ENCODE results near the gene MGAT4A.

The MGAT4A gene

DNA sequence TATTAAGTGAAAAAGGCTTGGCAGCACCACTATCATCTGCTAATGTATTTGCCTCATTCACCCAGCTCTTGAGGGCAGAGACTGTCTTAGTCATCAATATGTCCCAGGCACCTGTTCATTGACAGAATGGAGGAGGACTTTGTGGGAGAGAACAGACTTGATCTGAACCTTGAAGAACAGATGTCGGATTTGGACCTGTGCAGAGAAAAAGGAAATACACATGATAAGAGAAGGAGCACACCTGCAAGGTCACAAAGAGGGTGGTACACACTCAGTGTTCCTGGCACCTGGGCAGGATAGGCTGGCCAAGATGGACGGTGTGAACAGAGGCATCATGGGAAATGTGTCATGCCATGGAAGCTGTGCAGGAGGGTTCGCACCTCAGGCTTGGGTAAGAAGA is 7.4 kb upstream of the MGAT4A start:
- WGBS (ENCODE audit: extremely low coverage, insufficient coverage, insufficient read length), result no CpG with 5 or more reads among the region's 3 CpGs

GRCh38 chr2:98737848-98738247 is 6.9 kb upstream of the MGAT4A start:
- no peaks in the 10 kb centered on the region for H3K79me1 ChIP-seq (ENCODE audit: low read length)
- H3K9me3 ChIP-seq (ENCODE audit: insufficient read depth, low read depth, low read length), result peaks cover 2% of the 10 kb centered on the region
- no peaks in the 10 kb centered on the region for H3K27me3 ChIP-seq (ENCODE audit: insufficient read depth, low read length)
- no peaks in the 10 kb centered on the region for H3K4me1 ChIP-seq (ENCODE audit: control insufficient read depth in 1 of 2, insufficient read depth in 2 of 2, low read length in 2 of 2)
- H3K36me3 ChIP-seq (ENCODE audit: control insufficient read depth in 1 of 2, insufficient read depth in 2 of 2, low read length in 2 of 2), result no peaks in the 10 kb centered on the region
- no peak overlapping the region for H4K8ac ChIP-seq (ENCODE audit: low read depth, low read length)
- no peak for DNase-seq
- no peak overlapping the region for H3K4me2 ChIP-seq (ENCODE audit: low read length)
- no peak overlapping the region for H3K4ac ChIP-seq (ENCODE audit: low read depth, low read length)
- H2BK12ac ChIP-seq (ENCODE audit: low read length), result no peak overlapping the region
- H2BK5ac ChIP-seq (ENCODE audit: low read depth, low read length, poor library complexity), result no peak overlapping the region
- no peak overlapping the region for H3K14ac ChIP-seq (ENCODE audit: low read length)
- H3K79me2 ChIP-seq (ENCODE audit: control insufficient read depth, insufficient read depth, low read length, poor library complexity), result no peaks in the 10 kb centered on the region
- no CpG with 5 or more reads among the region's 4 CpGs for WGBS (ENCODE audit: extremely low coverage, insufficient coverage, insufficient read length)
- no peak overlapping the region for H2BK120ac ChIP-seq (ENCODE audit: insufficient read depth, low read length, poor library complexity)
- no peak overlapping the region for H3K27ac ChIP-seq (ENCODE audit: low read depth, low read length)
- H2AFZ ChIP-seq (ENCODE audit: insufficient read depth, low read length, poor library complexity), result no peak overlapping the region
- no peak overlapping the region for H3K9ac ChIP-seq (ENCODE audit: low read length)
- H2AK5ac ChIP-seq (ENCODE audit: low read length), result no peak overlapping the region
- no peak overlapping the region for H4K12ac ChIP-seq (ENCODE audit: low read depth, low read length)
- H3K4me3 ChIP-seq (ENCODE audit: low read depth, low read length), result no peak overlapping the region
- H4K91ac ChIP-seq (ENCODE audit: low read depth, low read length), result no peak overlapping the region
- H3K18ac ChIP-seq (ENCODE audit: low read length), result no peak overlapping the region
- no peak overlapping the region for H3K23ac ChIP-seq (ENCODE audit: low read length)

More for the DNA sequence above, 7.4 kb upstream of the MGAT4A start:
- no peak overlapping the region for H3K4me3 ChIP-seq (ENCODE audit: low read depth, low read length)
- H3K4me1 ChIP-seq (ENCODE audit: control insufficient read depth in 1 of 2, insufficient read depth in 2 of 2, low read length in 2 of 2), result no peaks in the 10 kb centered on the region
- no peak overlapping the region for H4K91ac ChIP-seq (ENCODE audit: low read depth, low read length)
- no peak overlapping the region for H2BK12ac ChIP-seq (ENCODE audit: low read length)
- no peak overlapping the region for H3K14ac ChIP-seq (ENCODE audit: low read length)
- H4K8ac ChIP-seq (ENCODE audit: low read depth, low read length), result no peak overlapping the region
- no peak overlapping the region for H2BK5ac ChIP-seq (ENCODE audit: low read depth, low read length, poor library complexity)
- H2AFZ ChIP-seq (ENCODE audit: insufficient read depth, low read length, poor library complexity), result no peak overlapping the region
- no peak overlapping the region for H3K18ac ChIP-seq (ENCODE audit: low read length)
- no peak overlapping the region for H3K27ac ChIP-seq (ENCODE audit: low read depth, low read length)
- no peaks in the 10 kb centered on the region for H3K79me1 ChIP-seq (ENCODE audit: low read length)
- no peak overlapping the region for H2AK5ac ChIP-seq (ENCODE audit: low read length)
- H3K9me3 ChIP-seq (ENCODE audit: insufficient read depth, low read depth, low read length), result peaks cover 2% of the 10 kb centered on the region
- H4K12ac ChIP-seq (ENCODE audit: low read depth, low read length), result no peak overlapping the region
- no peaks in the 10 kb centered on the region for H3K36me3 ChIP-seq (ENCODE audit: control insufficient read depth in 1 of 2, insufficient read depth in 2 of 2, low read length in 2 of 2)
- no peaks in the 10 kb centered on the region for H3K27me3 ChIP-seq (ENCODE audit: insufficient read depth, low read length)
- no peak overlapping the region for H3K4ac ChIP-seq (ENCODE audit: low read depth, low read length)
- DNase-seq, result no peak
- no peak overlapping the region for H2BK120ac ChIP-seq (ENCODE audit: insufficient read depth, low read length, poor library complexity)
- no peak overlapping the region for H3K23ac ChIP-seq (ENCODE audit: low read length)
- no peak overlapping the region for H3K4me2 ChIP-seq (ENCODE audit: low read length)
- H3K9ac ChIP-seq (ENCODE audit: low read length), result no peak overlapping the region
- H3K79me2 ChIP-seq (ENCODE audit: control insufficient read depth, insufficient read depth, low read length, poor library complexity), result no peaks in the 10 kb centered on the region

GRCh38 chr2:98736464-98736889 is 5.5 kb upstream of the MGAT4A start:
- Histone ChIP-seq H4K12ac (ENCODE audit: low read depth, low read length) (no peak overlapping the region), H3K23ac (ENCODE audit: low read length) (no peak overlapping the region), H2BK120ac (ENCODE audit: insufficient read depth, low read length, poor library complexity) (no peak overlapping the region), H3K79me1 (ENCODE audit: low read length) (peaks cover 2% of the 10 kb centered on the region), H2BK5ac (ENCODE audit: low read depth, low read length, poor library complexity) (no peak overlapping the region), H3K79me2 (ENCODE audit: control insufficient read depth, insufficient read depth, low read length, poor library complexity) (peaks cover 1% of the 10 kb centered on the region), H3K36me3 (ENCODE audit: control insufficient read depth in 1 of 2, insufficient read depth in 2 of 2, low read length in 2 of 2) (no peaks in the 10 kb centered on the region), H3K18ac (ENCODE audit: low read length) (no peak overlapping the region), H3K9me3 (ENCODE audit: insufficient read depth, low read depth, low read length) (peaks cover 2% of the 10 kb centered on the region), H3K4me2 (ENCODE audit: low read length) (no peak overlapping the region), H3K4me3 (ENCODE audit: low read depth, low read length) (no peak overlapping the region), H2AK5ac (ENCODE audit: low read length) (no peak overlapping the region), H4K91ac (ENCODE audit: low read depth, low read length) (no peak overlapping the region), H2AFZ (ENCODE audit: insufficient read depth, low read length, poor library complexity) (no peak overlapping the region), H3K9ac (ENCODE audit: low read length) (no peak overlapping the region), H3K27me3 (ENCODE audit: insufficient read depth, low read length) (peaks cover 5% of the 10 kb centered on the region), H3K4ac (ENCODE audit: low read depth, low read length) (no peak overlapping the region), H3K4me1 (ENCODE audit: control insufficient read depth in 1 of 2, insufficient read depth in 2 of 2, low read length in 2 of 2) (no peaks in the 10 kb centered on the region), H3K14ac (ENCODE audit: low read length) (no peak overlapping the region), H4K8ac (ENCODE audit: low read depth, low read length) (no peak overlapping the region), H2BK12ac (ENCODE audit: low read length) (no peak overlapping the region), H3K27ac (ENCODE audit: low read depth, low read length) (no peak overlapping the region)
- WGBS (ENCODE audit: extremely low coverage, insufficient coverage, insufficient read length), result no CpG with 5 or more reads among the region's 2 CpGs
- peak; percentile 68 to 92 for DNase-seq

DNA sequence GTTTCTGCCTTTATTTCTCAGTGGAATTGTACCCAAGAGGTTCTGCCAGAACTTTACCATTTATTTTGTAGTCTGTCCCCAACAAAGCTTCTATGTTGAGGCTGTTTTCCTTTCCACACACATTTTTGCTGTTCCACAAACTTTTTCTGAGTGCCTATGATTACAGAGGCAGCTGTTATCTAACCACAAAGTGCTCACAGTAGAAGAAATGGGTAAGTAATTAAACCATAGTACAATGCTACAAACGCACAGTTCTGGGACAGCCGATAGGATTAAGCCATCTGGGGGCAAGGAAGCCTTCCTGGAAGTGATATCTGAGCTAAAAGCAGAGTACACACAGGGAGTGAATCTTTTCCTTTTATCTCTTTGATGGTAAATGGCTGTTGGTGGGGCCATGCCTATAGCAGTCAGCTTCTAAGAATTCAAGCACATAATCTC is 3.9 kb upstream of the MGAT4A start:
- no CpG with 5 or more reads among the region's 2 CpGs for WGBS (ENCODE audit: extremely low coverage, insufficient coverage, insufficient read length)
- H3K4me1 ChIP-seq (ENCODE audit: control insufficient read depth in 1 of 2, insufficient read depth in 2 of 2, low read length in 2 of 2), result no peaks in the 10 kb centered on the region
- no peak overlapping the region for H4K12ac ChIP-seq (ENCODE audit: low read depth, low read length)
- H3K4ac ChIP-seq (ENCODE audit: low read depth, low read length), result no peak overlapping the region
- no peak overlapping the region for H3K4me3 ChIP-seq (ENCODE audit: low read depth, low read length)
- H2AFZ ChIP-seq (ENCODE audit: insufficient read depth, low read length, poor library complexity), result no peak overlapping the region
- peaks cover 2% of the 10 kb centered on the region for H3K9me3 ChIP-seq (ENCODE audit: insufficient read depth, low read depth, low read length)
- no peak overlapping the region for H4K91ac ChIP-seq (ENCODE audit: low read depth, low read length)
- H3K79me1 ChIP-seq (ENCODE audit: low read length), result peaks cover 6% of the 10 kb centered on the region
- no peak overlapping the region for H2AK5ac ChIP-seq (ENCODE audit: low read length)
- DNase-seq, result peak; percentile 46 to 48
- no peak overlapping the region for H4K8ac ChIP-seq (ENCODE audit: low read depth, low read length)
- H3K27me3 ChIP-seq (ENCODE audit: insufficient read depth, low read length), result peaks cover 13% of the 10 kb centered on the region
- no peak overlapping the region for H3K9ac ChIP-seq (ENCODE audit: low read length)
- no peak overlapping the region for H3K27ac ChIP-seq (ENCODE audit: low read depth, low read length)
- no peak overlapping the region for H2BK5ac ChIP-seq (ENCODE audit: low read depth, low read length, poor library complexity)
- H2BK12ac ChIP-seq (ENCODE audit: low read length), result no peak overlapping the region
- H3K36me3 ChIP-seq (ENCODE audit: control insufficient read depth in 1 of 2, insufficient read depth in 2 of 2, low read length in 2 of 2), result no peaks in the 10 kb centered on the region
- H3K4me2 ChIP-seq (ENCODE audit: low read length), result no peak overlapping the region
- H2BK120ac ChIP-seq (ENCODE audit: insufficient read depth, low read length, poor library complexity), result no peak overlapping the region
- no peak overlapping the region for H3K18ac ChIP-seq (ENCODE audit: low read length)
- H3K79me2 ChIP-seq (ENCODE audit: control insufficient read depth, insufficient read depth, low read length, poor library complexity), result peaks cover 5% of the 10 kb centered on the region
- H3K14ac ChIP-seq (ENCODE audit: low read length), result no peak overlapping the region
- H3K23ac ChIP-seq (ENCODE audit: low read length), result no peak overlapping the region

Data from trophoblast cell (in vitro differentiated cells and primary cell).